ENCODE measurements around the gene PADI2.

- no peak for TF ChIP-seq CTCF (IDR thresholded peaks at IDR 0.05)
- no peak for TF ChIP-seq POLR2A (IDR thresholded peaks at IDR 0.05)
Measured at GRCh38 chr1:17086751-17087150, 32.5 kb downstream of the PADI2 start.

Data from uterus (tissue), 2 donors.